Endothelial cell of umbilical vein (primary cell): ENCODE measurements around the gene C16orf95. TPM values are rescaled to one million over a fixed set of nuclear protein-coding genes. Genes with fewer than 3 reads are reported as not detected.

Experiments
- BruUV-seq: library from RNA; stranded (reverse); fragments of 400-500 nt; replicated peaks from 2 replicates; lab custom pipeline; 2021; lab: Mats Ljungman, UMichigan
- CTCF ChIA-PET: fragments of 300-600, 350-600 bp; sonication (Branson Sonifier 250); formaldehyde crosslinking; loops from one replicate; lab custom pipeline; 2021; ENCODE audit warnings: antibody characterized with exemption, inconsistent platforms; lab: Charles Lee
- POLR2A ChIA-PET: fragments of 300-600, 350-600 bp; sonication (Branson Sonifier 250); formaldehyde crosslinking; loops from one replicate; lab custom pipeline; 2021; ENCODE audit warnings: antibody characterized with exemption, inconsistent platforms; lab: Charles Lee
- DNase-seq: peaks from one replicate; pipeline ENCODE4 v3.0.0-alpha.2; 2011; ENCODE audit warnings: low read depth, low spot score
- FAIRE-seq: peaks from 2 replicates; lab custom pipeline; 2011; peaks lifted over from hg19 to GRCh38; lab: Jason Lieb, UNC
- H2AFZ ChIP-seq: 2 replicates; pipeline ENCODE4 v1.6.0; 2012; ENCODE audit warnings: low read depth, low read length, control low read depth, inconsistent platforms
- H3K27ac ChIP-seq: 2 replicates; pipeline ENCODE4 v1.5.1; 2011; ENCODE audit warnings: low read depth, mild to moderate bottlenecking, control low read depth, low read length, moderate library complexity; ENCODE audit not compliant: insufficient read depth
- H3K27me3 ChIP-seq, 2 experiments: 2 replicates each; pipeline versions ENCODE4 v1.6.0 to v1.6.1; 2011; ENCODE audit warnings: low read length in 2 of 2, mixed read lengths in 1 of 2; ENCODE audit not compliant: control insufficient read depth in 2 of 2, insufficient read depth in 2 of 2
- H3K36me3 ChIP-seq, 2 experiments: 2 replicates in 1 of 2; 3 replicates in 1 of 2; pipeline ENCODE4 v1.5.1; 2011; ENCODE audit warnings: low read length in 2 of 2, mild to moderate bottlenecking in 1 of 2, moderate library complexity in 1 of 2; ENCODE audit not compliant: control insufficient read depth in 2 of 2, insufficient read depth in 2 of 2; ENCODE audit errors: extremely low read depth in 1 of 2
- H3K4me1 ChIP-seq: 3 replicates; pipeline ENCODE4 v1.5.1; 2011; ENCODE audit warnings: mild to moderate bottlenecking, low read length; ENCODE audit not compliant: control insufficient read depth, insufficient read depth; ENCODE audit errors: extremely low read depth
- H3K4me2 ChIP-seq: 2 replicates; pipeline ENCODE4 v1.6.1; 2011; ENCODE audit warnings: low read length, control low read depth, mixed read lengths; ENCODE audit not compliant: insufficient read depth
- H3K4me3 ChIP-seq, 3 experiments: fragments of 200-600 bp in 1 of 3; sonication (generic), shearing (Covaris generic) in 1 of 3; replicated peaks in 1 of 3; 2 replicates each; pipeline ENCODE4 v1.5.1; 2011 to 2016; ENCODE audit warnings: control low read depth in 3 of 3, low read length in 3 of 3, mild to moderate bottlenecking in 2 of 3, inconsistent platforms in 1 of 3, low read depth in 1 of 3, moderate library complexity in 1 of 3; ENCODE audit not compliant: insufficient read depth in 1 of 3
- H3K79me2 ChIP-seq: 2 replicates; pipeline ENCODE4 v1.6.0; 2012; ENCODE audit warnings: low read length, inconsistent platforms; ENCODE audit not compliant: control insufficient read depth, insufficient read depth
- H3K9ac ChIP-seq: replicated peaks from 2 replicates; pipeline ENCODE3; 2011; ENCODE audit warnings: low read length, control low read depth; ENCODE audit not compliant: insufficient read depth; ENCODE audit errors: extremely low read depth
- H3K9me1 ChIP-seq: replicated peaks from 3 replicates; pipeline ENCODE4 v1.6.0; 2011; ENCODE audit warnings: mild to moderate bottlenecking, low read length; ENCODE audit not compliant: control insufficient read depth, insufficient read depth; ENCODE audit errors: extremely low read depth
- H3K9me3 ChIP-seq: replicated peaks from 2 replicates; pipeline ENCODE4 v1.5.1; 2012; ENCODE audit warnings: low read length, inconsistent platforms; ENCODE audit not compliant: control insufficient read depth, insufficient read depth
- H4K20me1 ChIP-seq: replicated peaks from 2 replicates; pipeline ENCODE3; 2011; ENCODE audit warnings: mild to moderate bottlenecking, low read length; ENCODE audit not compliant: control insufficient read depth, insufficient read depth; ENCODE audit errors: extremely low read depth
- EZH2 ChIP-seq: IDR thresholded peaks from 2 replicates; pipeline ENCODE4 v1.6.1; 2012; ENCODE audit warnings: borderline replicate concordance, low read depth, mild to moderate bottlenecking, moderate library complexity, low read length, inconsistent platforms; ENCODE audit not compliant: severe bottlenecking
- FOS ChIP-seq: IDR thresholded peaks from 2 replicates; pipeline ENCODE4 v1.6.1; 2011; ENCODE audit warnings: mild to moderate bottlenecking, low read length, moderate library complexity, borderline replicate concordance; ENCODE audit not compliant: insufficient read depth
- GATA2 ChIP-seq: IDR thresholded peaks from 2 replicates; pipeline ENCODE4 v1.7.0; 2011; ENCODE audit warnings: low read depth, mild to moderate bottlenecking, moderate library complexity, mixed read lengths, low read length; ENCODE audit not compliant: insufficient read length, insufficient read depth
- JUN ChIP-seq: IDR thresholded peaks from 2 replicates; pipeline ENCODE4 v1.6.1; 2011; ENCODE audit warnings: borderline replicate concordance, low read depth; ENCODE audit not compliant: insufficient read length, insufficient read depth
- MYC ChIP-seq: IDR thresholded peaks from one replicate; pipeline ENCODE4 v1.6.1; 2011; ENCODE audit warnings: mild to moderate bottlenecking, low read depth, low read length
- POLR2A ChIP-seq: IDR thresholded peaks from 2 replicates; pipeline ENCODE4 v1.6.1; 2012; ENCODE audit warnings: low read depth, mild to moderate bottlenecking, control low read depth, low read length
- POLR2AphosphoS5 ChIP-seq: IDR thresholded peaks from 2 replicates; pipeline ENCODE4 v1.6.1; 2012; ENCODE audit warnings: low read depth, mild to moderate bottlenecking, control low read depth, low read length, moderate library complexity; ENCODE audit not compliant: insufficient read depth
- dilution Hi-C: fragments of 300-500 bp; cut with MboI; formaldehyde crosslinking; loops from one replicate; pipeline ENCODE4 v1.15.0; 2019; ENCODE audit warnings: low sequenced_read_pairs; ENCODE audit not compliant: extremely low pct_ligation_motif_present
- intact Hi-C: fragments of 100-400 bp; cut with micrococcal nuclease; formaldehyde crosslinking; loops from one replicate; pipeline ENCODE4 v1.10.0; 2022
- polyA plus RNA-seq, 4 experiments: library from polyadenylated mRNA; depleted of rRNA in 3 of 4; stranded (reverse) in 3 of 4; unstranded in 1 of 4; fragments of >200 nt; gene quantifications; 2 replicates each; pipeline versions ENCODE4 v1.2.1 to v1.2.3, GENCODE V29; 2011 to 2012; ENCODE audit warnings: missing spikeins in 1 of 4
- total RNA-seq: library from RNA; stranded (reverse); gene quantifications from 2 replicates; pipeline ENCODE4 v1.2.3, GENCODE V29; 2021
- TF ChIP-seq, protein P1 (sequence below): IDR thresholded peaks from 2 replicates; pipeline ENCODE4 v1.6.1; 2011; ENCODE audit not compliant: insufficient read depth, insufficient read length
- TF ChIP-seq, protein P2 (sequence below), 2 donors: IDR thresholded peaks; 1 replicate in 1 of 2; 2 replicates in 1 of 2; pipeline ENCODE4 v1.5.1; 2011; ENCODE audit warnings: low read length in 2 of 2, mild to moderate bottlenecking in 2 of 2, moderate library complexity in 2 of 2, control low read depth in 1 of 2, inconsistent platforms in 1 of 2, low read depth in 1 of 2; ENCODE audit not compliant: insufficient read depth in 1 of 2; ENCODE audit errors: extremely low read depth in 1 of 2

C16orf95 gene
- total and polyA plus RNA-seq, 2 donors (not counting 3 experiments of a cell fraction or from before 2014, with no cell fraction given) = 4.0 to 6.6 TPM

DNA sequence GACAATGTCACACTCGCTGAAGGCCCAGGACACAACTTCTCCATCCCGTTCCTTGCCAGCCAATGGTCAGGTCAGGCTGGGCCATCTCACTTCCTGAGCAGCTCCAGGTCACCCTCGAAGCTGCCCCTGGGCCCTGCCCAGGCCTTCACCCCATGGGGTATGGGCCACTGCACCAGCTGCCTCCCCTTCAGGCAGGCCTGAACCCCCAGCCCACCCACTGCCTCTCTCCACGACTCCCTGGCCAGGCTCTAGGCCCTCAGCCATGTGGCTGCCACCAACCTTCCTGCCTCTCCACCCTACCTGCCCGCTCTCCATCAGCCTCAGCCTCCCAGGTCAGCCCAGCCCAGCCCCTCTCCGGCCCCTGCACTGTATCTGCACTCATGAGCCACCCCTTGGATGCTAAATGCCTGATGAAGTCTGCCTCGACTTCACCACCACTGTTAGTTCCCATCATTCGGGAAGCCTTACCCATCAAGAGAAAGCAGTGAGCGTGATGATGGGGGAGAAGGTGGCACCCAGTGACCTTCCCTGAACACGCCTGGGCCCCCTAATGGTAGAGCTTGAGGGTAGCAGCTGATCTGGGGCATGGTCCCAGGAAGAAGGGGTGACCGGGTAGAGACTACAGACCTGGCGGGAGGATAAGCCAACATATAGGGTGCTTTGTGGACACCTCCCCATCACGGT is 30.9 kb upstream of the C16orf95 start:
- Histone ChIP-seq H3K27ac (no peak overlapping the region), H3K79me2 (peaks cover 1% of the 10 kb centered on the region), H3K4me2 (no peak overlapping the region), H3K27me3 (no peaks in the 10 kb centered on the region), H3K9ac (no peak overlapping the region), H3K4me3 (no peak overlapping the region), H4K20me1 (no peaks in the 10 kb centered on the region), H3K9me3 (no peaks in the 10 kb centered on the region), H3K36me3 (peaks cover 3 to 15% of the 10 kb centered on the region in 2 experiments), H3K4me1 (peaks cover 7% of the 10 kb centered on the region), H2AFZ (no peak overlapping the region), H3K9me1 (no peaks in the 10 kb centered on the region)
- BruUV-seq = no TSS peak
- POLR2A ChIA-PET = no interaction called here
- TF ChIP-seq GATA2 (no peak), POLR2AphosphoS5 (no peak), FOS (no peak), EZH2 (no peak), POLR2A (no peak), MYC (no peak), JUN (no peak)
- TF ChIP-seq, protein P1, sequence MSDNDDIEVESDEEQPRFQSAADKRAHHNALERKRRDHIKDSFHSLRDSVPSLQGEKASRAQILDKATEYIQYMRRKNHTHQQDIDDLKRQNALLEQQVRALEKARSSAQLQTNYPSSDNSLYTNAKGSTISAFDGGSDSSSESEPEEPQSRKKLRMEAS = no peak
- TF ChIP-seq, protein P2, sequence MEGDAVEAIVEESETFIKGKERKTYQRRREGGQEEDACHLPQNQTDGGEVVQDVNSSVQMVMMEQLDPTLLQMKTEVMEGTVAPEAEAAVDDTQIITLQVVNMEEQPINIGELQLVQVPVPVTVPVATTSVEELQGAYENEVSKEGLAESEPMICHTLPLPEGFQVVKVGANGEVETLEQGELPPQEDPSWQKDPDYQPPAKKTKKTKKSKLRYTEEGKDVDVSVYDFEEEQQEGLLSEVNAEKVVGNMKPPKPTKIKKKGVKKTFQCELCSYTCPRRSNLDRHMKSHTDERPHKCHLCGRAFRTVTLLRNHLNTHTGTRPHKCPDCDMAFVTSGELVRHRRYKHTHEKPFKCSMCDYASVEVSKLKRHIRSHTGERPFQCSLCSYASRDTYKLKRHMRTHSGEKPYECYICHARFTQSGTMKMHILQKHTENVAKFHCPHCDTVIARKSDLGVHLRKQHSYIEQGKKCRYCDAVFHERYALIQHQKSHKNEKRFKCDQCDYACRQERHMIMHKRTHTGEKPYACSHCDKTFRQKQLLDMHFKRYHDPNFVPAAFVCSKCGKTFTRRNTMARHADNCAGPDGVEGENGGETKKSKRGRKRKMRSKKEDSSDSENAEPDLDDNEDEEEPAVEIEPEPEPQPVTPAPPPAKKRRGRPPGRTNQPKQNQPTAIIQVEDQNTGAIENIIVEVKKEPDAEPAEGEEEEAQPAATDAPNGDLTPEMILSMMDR (IDR thresholded peaks at IDR 0.05; ENCODE audit: extremely low read depth in 1 of 2, insufficient read depth in 1 of 2, low read depth in 1 of 2, low read length in 2 of 2) = no peak
- intact Hi-C loops (no loop called here), dilution Hi-C loops (no loop called here)
- FAIRE-seq (no peak), DNase-seq (no peak)
- CTCF ChIA-PET = interaction anchor here (1.2 kb wide), 1 partner anchor 15 kb away, joined by 3 read pairs; no protein-coding TSS in a partner anchor
